Measurements from ENCODE around the gene GRIK4.

GRCh38 chr11:120781486-120782120 lies 270.1 kb downstream of the GRIK4 start:
- TF ChIP-seq TAF1 (IDR thresholded peaks at IDR 0.05; ENCODE audit: borderline replicate concordance, low read depth, low read length) (no peak), POLR2A (IDR thresholded peaks at IDR 0.05; ENCODE audit: low read depth, low read length) (no peak)

Measured in GM12892 (cell line).